GM12872 (cell line): Measurements from ENCODE around the gene ADAM30.
A peak's percentile ranks its signal among the peaks of the same experiment; 100 is the strongest.

Experiments
- TF ChIP-seq, protein P1 (sequence below): IDR thresholded peaks from 3 replicates; pipeline ENCODE4 v1.5.1; 2011; ENCODE audit warnings: low read depth, mild to moderate bottlenecking, low read length, moderate library complexity; ENCODE audit not compliant: insufficient read depth

The ADAM30 gene

DNA sequence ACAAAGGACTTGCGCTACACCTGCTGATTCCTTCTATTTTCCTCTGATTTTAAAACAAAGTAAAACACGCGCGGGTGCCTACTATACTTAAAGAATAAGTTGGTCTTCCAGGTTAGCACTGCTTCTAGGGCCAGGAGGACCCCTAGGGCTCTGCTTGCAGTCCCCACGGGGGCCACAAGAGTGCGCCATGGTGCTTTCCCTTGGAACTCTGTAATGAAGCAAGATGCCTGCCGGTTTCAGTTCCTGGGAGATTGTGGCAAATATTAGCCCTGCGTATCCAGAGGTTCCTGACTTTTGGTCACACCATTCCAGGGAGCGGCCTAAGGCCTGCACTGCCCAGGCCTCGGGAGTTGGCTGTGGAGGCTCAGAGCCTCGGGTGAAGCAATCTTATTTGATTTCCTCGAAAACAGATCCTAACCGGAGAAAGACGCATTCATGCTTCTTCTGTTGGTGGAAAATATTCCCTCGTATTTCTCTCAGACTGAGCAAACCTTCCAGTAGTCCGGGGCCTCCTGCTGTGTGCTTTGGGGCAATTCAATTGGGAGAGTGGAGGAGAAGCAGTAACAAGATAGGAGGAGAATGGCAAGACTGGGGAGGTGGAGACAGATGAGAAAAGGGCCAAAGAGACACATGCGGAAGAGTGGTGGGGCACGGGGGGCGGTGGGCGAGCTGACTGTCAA lies 25.3 kb downstream of the ADAM30 start:
- TF ChIP-seq, protein P1, sequence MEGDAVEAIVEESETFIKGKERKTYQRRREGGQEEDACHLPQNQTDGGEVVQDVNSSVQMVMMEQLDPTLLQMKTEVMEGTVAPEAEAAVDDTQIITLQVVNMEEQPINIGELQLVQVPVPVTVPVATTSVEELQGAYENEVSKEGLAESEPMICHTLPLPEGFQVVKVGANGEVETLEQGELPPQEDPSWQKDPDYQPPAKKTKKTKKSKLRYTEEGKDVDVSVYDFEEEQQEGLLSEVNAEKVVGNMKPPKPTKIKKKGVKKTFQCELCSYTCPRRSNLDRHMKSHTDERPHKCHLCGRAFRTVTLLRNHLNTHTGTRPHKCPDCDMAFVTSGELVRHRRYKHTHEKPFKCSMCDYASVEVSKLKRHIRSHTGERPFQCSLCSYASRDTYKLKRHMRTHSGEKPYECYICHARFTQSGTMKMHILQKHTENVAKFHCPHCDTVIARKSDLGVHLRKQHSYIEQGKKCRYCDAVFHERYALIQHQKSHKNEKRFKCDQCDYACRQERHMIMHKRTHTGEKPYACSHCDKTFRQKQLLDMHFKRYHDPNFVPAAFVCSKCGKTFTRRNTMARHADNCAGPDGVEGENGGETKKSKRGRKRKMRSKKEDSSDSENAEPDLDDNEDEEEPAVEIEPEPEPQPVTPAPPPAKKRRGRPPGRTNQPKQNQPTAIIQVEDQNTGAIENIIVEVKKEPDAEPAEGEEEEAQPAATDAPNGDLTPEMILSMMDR: peak; percentile 95

DNA sequence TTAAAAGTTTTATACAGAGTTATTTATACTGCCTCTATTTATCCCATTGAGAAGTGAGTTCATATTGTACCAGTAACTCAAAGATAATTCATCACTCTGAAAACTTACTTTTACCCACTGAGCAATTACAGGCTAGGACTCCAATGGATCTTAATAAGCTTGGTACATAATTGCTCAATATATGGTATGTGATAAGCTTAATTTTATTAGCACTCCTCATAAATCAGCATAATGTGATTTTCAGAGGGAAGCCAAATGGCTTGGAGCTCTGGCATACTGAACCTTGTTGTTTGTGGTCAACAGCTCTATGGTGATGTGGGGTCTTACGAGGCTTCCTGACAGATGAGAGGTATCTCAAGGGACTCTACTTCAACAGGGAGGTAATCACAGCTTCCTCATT lies 26.3 kb downstream of the ADAM30 start:
- TF ChIP-seq, protein P1: no peak

DNA sequence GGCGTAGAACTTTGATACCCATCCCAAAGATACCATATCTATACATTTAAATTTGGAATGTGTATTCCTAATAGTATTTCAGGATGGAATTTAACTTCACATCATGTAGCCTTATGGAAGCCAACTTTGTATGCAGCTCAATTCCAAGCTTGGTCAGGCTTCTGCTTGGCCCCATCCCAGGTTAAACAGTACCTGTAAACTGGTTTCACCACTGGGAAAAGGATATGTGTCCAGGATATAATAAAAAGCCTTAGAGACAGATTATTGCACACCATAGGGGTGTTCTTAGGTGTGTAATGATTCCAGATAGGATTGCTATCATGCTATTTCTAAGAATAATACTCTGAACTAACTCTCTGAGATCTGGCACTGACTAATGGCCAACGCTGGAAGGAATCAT lies 28.1 kb downstream of the ADAM30 start:
- TF ChIP-seq, protein P1: no peak

DNA sequence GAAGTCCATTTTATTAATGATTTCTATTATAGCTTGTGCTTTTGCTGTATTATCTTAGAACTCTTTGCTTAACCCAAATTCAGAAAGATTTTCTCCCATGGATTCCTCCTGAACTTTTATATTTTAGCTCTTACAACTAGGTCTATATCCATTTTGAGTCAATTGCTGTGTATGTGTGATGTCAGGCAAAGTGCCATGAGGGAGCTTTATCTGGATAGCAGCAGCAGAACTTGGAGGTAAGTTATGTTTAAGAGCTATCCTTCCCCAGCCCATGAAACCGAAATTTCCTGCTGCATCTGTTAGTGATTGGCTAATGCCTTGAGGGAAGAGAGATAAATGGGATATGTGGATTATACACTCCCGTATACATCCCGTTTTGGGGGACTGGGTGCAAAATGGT lies 29.9 kb downstream of the ADAM30 start:
- TF ChIP-seq, protein P1: no peak

DNA sequence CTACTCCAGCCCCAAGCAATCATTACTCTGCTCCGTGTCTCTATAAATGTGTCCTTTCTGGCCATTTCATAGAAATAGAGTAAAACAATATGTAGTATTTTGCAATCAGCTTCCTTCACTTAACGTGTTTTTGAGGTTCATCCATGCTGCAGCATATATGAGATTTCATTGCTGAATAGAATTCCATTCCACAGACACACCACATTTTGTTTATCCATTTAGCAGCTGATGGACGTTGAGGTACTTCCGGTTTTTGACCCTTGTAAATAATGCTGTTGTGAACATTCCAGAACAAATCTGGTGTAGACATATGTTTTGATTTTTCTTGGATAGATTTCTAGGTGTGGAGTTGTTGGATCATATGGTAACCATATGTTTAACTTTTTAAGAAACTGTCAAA lies 30.7 kb downstream of the ADAM30 start:
- TF ChIP-seq, protein P1: no peak

DNA sequence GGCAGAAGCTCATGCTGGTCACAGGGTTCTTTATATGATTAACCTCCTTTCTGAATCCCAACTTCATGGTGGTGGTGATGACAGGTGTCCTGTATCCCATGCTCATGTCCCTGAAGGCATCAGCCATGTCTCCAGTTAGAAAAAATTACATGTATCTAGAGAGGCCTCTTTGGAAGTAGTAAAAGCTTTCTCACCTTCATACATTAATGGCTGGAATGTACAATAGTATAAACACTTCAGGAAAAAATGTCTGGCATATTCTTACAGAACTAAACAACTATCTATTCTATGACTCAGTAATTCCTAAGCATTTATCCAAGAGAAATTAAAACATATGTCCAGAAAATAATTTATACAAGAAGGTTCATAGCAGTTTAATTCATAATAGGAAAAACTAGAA lies 34.0 kb downstream of the ADAM30 start:
- TF ChIP-seq, protein P1: no peak

DNA sequence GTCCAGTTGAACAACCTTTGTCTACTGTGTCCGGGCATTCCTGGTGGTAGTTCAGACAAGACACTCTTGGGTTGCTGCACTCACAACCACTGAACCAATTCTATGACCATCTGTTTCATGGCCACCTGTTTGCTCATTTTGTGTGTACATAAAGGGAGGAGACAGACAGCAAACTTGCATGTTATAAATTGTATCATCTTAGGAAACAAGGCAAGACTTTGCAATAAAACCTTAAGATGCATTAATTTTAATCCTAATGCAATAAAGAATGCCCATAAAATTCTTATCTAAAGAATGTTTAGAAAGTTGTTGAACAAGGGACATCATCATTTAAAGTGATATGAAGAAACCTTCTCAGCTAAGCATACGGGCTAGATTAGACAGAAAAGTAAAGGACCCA lies 34.8 kb downstream of the ADAM30 start:
- TF ChIP-seq, protein P1: no peak

DNA sequence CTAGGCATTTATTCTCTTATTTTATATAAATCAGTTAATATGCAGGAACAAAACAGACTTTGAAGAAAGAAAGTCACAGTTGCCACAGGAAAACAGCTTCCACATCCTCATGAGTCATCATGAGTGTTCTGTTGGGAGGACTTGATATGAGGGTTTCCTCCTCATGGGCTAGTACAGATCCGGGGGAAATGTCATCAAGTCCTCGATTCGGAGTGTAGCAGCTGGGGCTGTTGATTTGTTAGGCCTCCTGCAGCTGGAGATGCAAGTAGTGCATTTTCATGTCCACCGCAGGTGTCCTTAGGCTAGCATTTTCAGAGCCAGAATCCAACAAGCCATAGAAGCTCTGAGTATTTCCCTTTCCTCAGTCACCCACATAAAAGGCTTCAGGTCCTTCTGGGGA lies 36.7 kb downstream of the ADAM30 start:
- TF ChIP-seq, protein P1: no peak
